ENCODE data around the gene UAP1L1. TPM values are rescaled to one million over a fixed set of nuclear protein-coding genes. Genes with fewer than 3 reads are reported as not detected.

Gene UAP1L1
- total and polyA plus RNA-seq, 2 of the 4 experiments (the other 2 are of a cell fraction) = 2.3 to 9.8 TPM

GRCh38 chr9:137031904-137032640, 45.2 kb upstream of the UAP1L1 start, which contains the start of gene FUT7:
Gene FUT7, minus strand, starts transcription at chr9:137032088. Its CDS starts 97 bp downstream, at chr9:137031991.
- no TSS peak for BruUV-seq (replicated peaks)
- Histone ChIP-seq H4K8ac (ENCODE audit: low read depth in 2 of 2, low read length in 2 of 2) (no peak within 1 kb of the TSS), H3K4ac (ENCODE audit: low read depth, low read length) (no peak within 1 kb of the TSS), H2AK5ac (ENCODE audit: low read depth, low read length) (no peak within 1 kb of the TSS), H2BK15ac (ENCODE audit: low read depth, low read length) (no peak within 1 kb of the TSS), H3K4me1 (ENCODE audit: control insufficient read depth, insufficient read depth, low read length) (peaks cover 5% of the 10 kb centered on the region), H3K9me3 (ENCODE audit: control insufficient read depth, insufficient read depth, low read length) (no peaks in the 10 kb centered on the region), H4K5ac (ENCODE audit: low read depth, low read length) (no peak within 1 kb of the TSS), H4K91ac (ENCODE audit: insufficient read depth, low read depth, low read length) (no peak within 1 kb of the TSS), H3K27ac (ENCODE audit: insufficient read depth, low read length) (no peak within 1 kb of the TSS), H3K36me3 (ENCODE audit: control insufficient read depth, insufficient read depth, low read length) (no peaks in the 10 kb centered on the region), H3K14ac (replicated peaks; ENCODE audit: low read depth, low read length) (no peak within 1 kb of the TSS), H3K18ac (ENCODE audit: low read depth, low read length) (no peak within 1 kb of the TSS), H3K56ac (ENCODE audit: extremely low read depth, insufficient read depth, low read length) (no peak within 1 kb of the TSS), H2BK5ac (ENCODE audit: low read depth, low read length, poor library complexity, severe bottlenecking) (no peak within 1 kb of the TSS), H2AFZ (replicated peaks; ENCODE audit: low read length, poor library complexity) (no peak within 1 kb of the TSS), H3K79me1 (ENCODE audit: low read depth in 1 of 2, low read length in 2 of 2) (peaks cover 0 to 6% of the 10 kb centered on the region in 2 experiments; a peak in 1 of 4 replicates), H3K9me1 (ENCODE audit: insufficient read depth, low read length) (no peaks in the 10 kb centered on the region), H2BK20ac (ENCODE audit: low read depth, low read length) (no peak within 1 kb of the TSS), H2AK9ac (replicated peaks; ENCODE audit: low read depth, low read length, poor library complexity) (no peak within 1 kb of the TSS), H3K23ac (ENCODE audit: low read depth, low read length) (no peak within 1 kb of the TSS), H2BK120ac (ENCODE audit: low read depth, low read length) (no peak within 1 kb of the TSS), H4K20me1 (ENCODE audit: insufficient read depth, low read length) (no peaks in the 10 kb centered on the region; the same call in 1 of the 2 replicates), H3K9ac (ENCODE audit: low read depth, low read length) (no peak within 1 kb of the TSS), H3K4me2 (ENCODE audit: low read depth, low read length) (no peak within 1 kb of the TSS), H3K27me3 (ENCODE audit: control insufficient read depth, insufficient read depth, low read length) (peaks cover 2% of the 10 kb centered on the region; the same call in 1 of the 2 replicates), H3K4me3 (ENCODE audit: insufficient read depth, low read depth, low read length) (no peak within 1 kb of the TSS)
- DNase-seq (no peak), ATAC-seq (ENCODE audit: low read depth) (no peak)
- dilution Hi-C loops (cut with HindIII; ENCODE audit: low sequenced_read_pairs, unreplicated experiment) = no loop called here
- intact Hi-C loops (cut with micrococcal nuclease) = no loop called here
- WGBS, 2 experiments (ENCODE audit: extremely low coverage in 2 of 2, insufficient read length in 1 of 2) = 36% methylated on average over 5 of the region's 16 CpGs; no CpG with 5 or more reads in 1 of the 2 experiments
- no peak for TF ChIP-seq POLR2A (IDR thresholded peaks at IDR 0.05; ENCODE audit: low read depth, low read length)
- in situ Hi-C loops (cut with MboI; ENCODE audit: low sequenced_read_pairs) = loop anchor here (10.0 kb wide), 1 partner anchor 247 kb away; no protein-coding TSS in a partner anchor
- ChIA-PET CTCF (no interaction called here), POLR2A (ENCODE audit: unreplicated experiment) (no interaction called here)
